HL-60 (cell line): ENCODE results near the gene EIF4G3.

Source experiments
- REST ChIP-seq: IDR thresholded peaks from 2 replicates; pipeline ENCODE4 v1.6.1; 2012; ENCODE audit warnings: low read depth; ENCODE audit not compliant: insufficient replicate concordance
- TF ChIP-seq, protein P1 (sequence below): IDR thresholded peaks from one replicate; pipeline ENCODE4 v1.5.1; 2011; ENCODE audit warnings: low read length, control low read depth, inconsistent platforms; ENCODE audit not compliant: insufficient read depth

- no peak for TF ChIP-seq REST
- TF ChIP-seq, protein P1, sequence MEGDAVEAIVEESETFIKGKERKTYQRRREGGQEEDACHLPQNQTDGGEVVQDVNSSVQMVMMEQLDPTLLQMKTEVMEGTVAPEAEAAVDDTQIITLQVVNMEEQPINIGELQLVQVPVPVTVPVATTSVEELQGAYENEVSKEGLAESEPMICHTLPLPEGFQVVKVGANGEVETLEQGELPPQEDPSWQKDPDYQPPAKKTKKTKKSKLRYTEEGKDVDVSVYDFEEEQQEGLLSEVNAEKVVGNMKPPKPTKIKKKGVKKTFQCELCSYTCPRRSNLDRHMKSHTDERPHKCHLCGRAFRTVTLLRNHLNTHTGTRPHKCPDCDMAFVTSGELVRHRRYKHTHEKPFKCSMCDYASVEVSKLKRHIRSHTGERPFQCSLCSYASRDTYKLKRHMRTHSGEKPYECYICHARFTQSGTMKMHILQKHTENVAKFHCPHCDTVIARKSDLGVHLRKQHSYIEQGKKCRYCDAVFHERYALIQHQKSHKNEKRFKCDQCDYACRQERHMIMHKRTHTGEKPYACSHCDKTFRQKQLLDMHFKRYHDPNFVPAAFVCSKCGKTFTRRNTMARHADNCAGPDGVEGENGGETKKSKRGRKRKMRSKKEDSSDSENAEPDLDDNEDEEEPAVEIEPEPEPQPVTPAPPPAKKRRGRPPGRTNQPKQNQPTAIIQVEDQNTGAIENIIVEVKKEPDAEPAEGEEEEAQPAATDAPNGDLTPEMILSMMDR, result no peak
Observed at GRCh38 chr1:21003281-21004045, 173.2 kb downstream of the EIF4G3 start.
